OCI-LY7 (cell line): Measurements from ENCODE around the gene KANSL3. TPM values are rescaled to one million over a fixed set of nuclear protein-coding genes. Genes with fewer than 3 reads are reported as not detected.

Experiments used
- BruUV-seq: library from RNA; stranded (reverse); fragments of 400-500 nt; replicated peaks from 2 replicates; lab custom pipeline; 2021; lab: Mats Ljungman, UMichigan
- CTCF ChIA-PET: fragments of 300-600 bp; sonication (Branson Sonifier 250); formaldehyde crosslinking; loops from one replicate; lab custom pipeline; 2022; ENCODE audit warnings: antibody characterized with exemption; ENCODE audit not compliant: unreplicated experiment; lab: Charles Lee
- POLR2A ChIA-PET: fragments of 300-600 bp; sonication (Branson Sonifier 250); formaldehyde crosslinking; loops from one replicate; lab custom pipeline; 2022; ENCODE audit warnings: antibody characterized with exemption; lab: Charles Lee
- DNase-seq: peaks from one replicate; pipeline ENCODE4 v3.0.0-alpha.2; 2015; ENCODE audit warnings: low spot score
- H2AFZ ChIP-seq: fragments of 200-600 bp; sonication (generic), shearing (Covaris generic); 2 replicates; pipeline ENCODE4 v1.6.1; 2014; ENCODE audit warnings: mild to moderate bottlenecking, antibody characterized with exemption, low read length, moderate library complexity
- H3K27ac ChIP-seq: fragments of 200-600 bp; sonication (generic); 2 replicates; pipeline ENCODE4 v1.5.1; 2014; ENCODE audit warnings: mixed run types, low read depth, mild to moderate bottlenecking, moderate library complexity, low read length, inconsistent platforms; ENCODE audit not compliant: poor library complexity, severe bottlenecking
- H3K36me3 ChIP-seq: fragments of 200-600 bp; sonication (generic); 2 replicates; pipeline ENCODE4 v1.6.1; 2014; ENCODE audit warnings: mild to moderate bottlenecking, antibody characterized with exemption, low read length, moderate library complexity, mixed read lengths; ENCODE audit not compliant: insufficient read depth
- H3K4me1 ChIP-seq: fragments of 200-600 bp; sonication (generic); 2 replicates; pipeline ENCODE4 v1.5.1; 2014; ENCODE audit warnings: mild to moderate bottlenecking, low read length; ENCODE audit not compliant: insufficient read depth, poor library complexity, severe bottlenecking
- H3K4me2 ChIP-seq: fragments of 200-600 bp; sonication (generic); 2 replicates; pipeline ENCODE4 v1.6.1; 2014; ENCODE audit warnings: mild to moderate bottlenecking, low read length
- H3K4me3 ChIP-seq: fragments of 200-600 bp; sonication (generic); 2 replicates; pipeline ENCODE4 v1.5.1; 2014; ENCODE audit warnings: mild to moderate bottlenecking, low read depth, low read length; ENCODE audit not compliant: poor library complexity, severe bottlenecking
- H3K79me2 ChIP-seq: fragments of 200-600 bp; sonication (generic); 2 replicates; pipeline ENCODE4 v1.6.1; 2016; ENCODE audit warnings: low read depth, mild to moderate bottlenecking, low read length, moderate library complexity, mixed read lengths; ENCODE audit not compliant: insufficient read depth
- H3K9me2 ChIP-seq: fragments of 200-600 bp; sonication (generic); 2 replicates; pipeline ENCODE4 v1.6.1; 2016; ENCODE audit warnings: mild to moderate bottlenecking, low read length, mixed read lengths; ENCODE audit not compliant: insufficient read depth
- H3K9me3 ChIP-seq: fragments of 200-600 bp; sonication (generic); 2 replicates; pipeline ENCODE4 v1.6.1; 2014; ENCODE audit warnings: mild to moderate bottlenecking, mixed run types, low read length, mixed read lengths
- H4K20me1 ChIP-seq: fragments of 200-600 bp; sonication (generic); 2 replicates; pipeline ENCODE4 v1.6.1; 2014; ENCODE audit warnings: mild to moderate bottlenecking, antibody characterized with exemption, low read length, moderate library complexity, mixed read lengths; ENCODE audit not compliant: insufficient read depth
- CTCF ChIP-seq: fragments of 200-600 bp; sonication (generic); conservative IDR thresholded peaks from 2 replicates; pipeline ENCODE4 v1.5.1; 2014; ENCODE audit warnings: mild to moderate bottlenecking, antibody characterized with exemption, low read length, moderate library complexity, mixed read lengths
- EZH2phosphoT487 ChIP-seq: fragments of 200-600 bp; sonication (generic); IDR thresholded peaks from 2 replicates; pipeline ENCODE4 v1.6.1; 2018; ENCODE audit warnings: low read depth, borderline replicate concordance, mild to moderate bottlenecking, mixed run types, antibody characterized with exemption, low read length, moderate library complexity, mixed read lengths
- intact Hi-C: fragments of 100-400 bp; cut with micrococcal nuclease; formaldehyde crosslinking; loops from one replicate; pipeline ENCODE4 v1.10.0; 2022; ENCODE audit not compliant: unreplicated experiment
- total RNA-seq, 2 experiments: library from RNA; depleted of rRNA in 1 of 2; stranded (reverse); fragments of >200 nt in 1 of 2; shearing (Covaris generic) in 1 of 2; gene quantifications; 2 replicates each; pipeline ENCODE4 v1.2.3, GENCODE V29; 2014 to 2022

KANSL3 gene
- total RNA-seq, 2 experiments from 2014 or later = 46.4 to 51.6 TPM

- no peak for TF ChIP-seq EZH2phosphoT487
- TF ChIP-seq CTCF = no peak
- intact Hi-C loops = no loop called here
- H3K9me2 ChIP-seq = no peaks in the 10 kb centered on the region
- H3K4me1 ChIP-seq = no peaks in the 10 kb centered on the region
- no peak overlapping the region for H2AFZ ChIP-seq
- DNase-seq = no peak
- no peaks in the 10 kb centered on the region for H4K20me1 ChIP-seq
- H3K36me3 ChIP-seq = no peaks in the 10 kb centered on the region
- no peak overlapping the region for H3K4me3 ChIP-seq
- ChIA-PET POLR2A (no interaction called here), CTCF (no interaction called here)
- no TSS peak for BruUV-seq
- H3K79me2 ChIP-seq = no peaks in the 10 kb centered on the region
- H3K9me3 ChIP-seq = no peaks in the 10 kb centered on the region
- H3K27ac ChIP-seq = no peak overlapping the region
- H3K4me2 ChIP-seq = no peak overlapping the region
Observed at GRCh38 chr2:96683972-96684820, 46.1 kb upstream of the KANSL3 start.

- TF ChIP-seq EZH2phosphoT487 (no peak), CTCF (no peak)
- H3K79me2 ChIP-seq = no peaks in the 10 kb centered on the region
- no TSS peak for BruUV-seq
Observed at GRCh38 chr2:96683307-96683706, 45.2 kb upstream of the KANSL3 start.

GRCh38 chr2:96681540-96681939 is 43.4 kb upstream of the KANSL3 start:
- Histone ChIP-seq H3K79me2 (no peaks in the 10 kb centered on the region), H4K20me1 (no peaks in the 10 kb centered on the region), H3K9me2 (no peaks in the 10 kb centered on the region), H2AFZ (no peak overlapping the region), H3K27ac (no peak overlapping the region), H3K36me3 (no peaks in the 10 kb centered on the region), H3K9me3 (no peaks in the 10 kb centered on the region), H3K4me2 (no peak overlapping the region), H3K4me1 (no peaks in the 10 kb centered on the region), H3K4me3 (no peak overlapping the region)
- BruUV-seq = no TSS peak
- ChIA-PET CTCF (no interaction called here), POLR2A (no interaction called here)
- TF ChIP-seq CTCF (no peak), EZH2phosphoT487 (no peak)
- intact Hi-C loops = no loop called here
- DNase-seq = no peak

More at GRCh38 chr2:96683307-96683706, 45.2 kb upstream of the KANSL3 start:
- no peak for DNase-seq
- Histone ChIP-seq H3K4me1 (no peaks in the 10 kb centered on the region), H3K9me2 (no peaks in the 10 kb centered on the region), H4K20me1 (no peaks in the 10 kb centered on the region), H3K27ac (no peak overlapping the region), H3K36me3 (no peaks in the 10 kb centered on the region), H3K9me3 (no peaks in the 10 kb centered on the region), H2AFZ (no peak overlapping the region), H3K4me3 (no peak overlapping the region), H3K4me2 (no peak overlapping the region)
- CTCF ChIA-PET = no interaction called here
- intact Hi-C loops = no loop called here
- POLR2A ChIA-PET = no interaction called here
